ENCODE data around the gene SIRPB1. TPM values are rescaled to one million over a fixed set of nuclear protein-coding genes. Genes with fewer than 3 reads are reported as not detected.

The SIRPB1 gene
- total and polyA plus RNA-seq, 10 of the 15 experiments (the other 5 are each of a cell fraction or from before 2014, with no cell fraction given) = 3.4 to 33.8 (median 14.1) TPM

GRCh38 chr20:1622450-1622849, 2.6 kb upstream of the SIRPB1 start (continued):
- TF ChIP-seq IRF3 (IDR thresholded peaks at IDR 0.05) = no peak
- no peak for TF ChIP-seq NKRF (conservative IDR thresholded peaks at IDR 0.05)
- TF ChIP-seq NRF1 (conservative IDR thresholded peaks at IDR 0.05; ENCODE audit: low read depth, low read length) = no peak
- TF ChIP-seq E2F8 (IDR thresholded peaks at IDR 0.05; ENCODE audit: low read depth, partially characterized antibody) = no peak
- TF ChIP-seq MTA2 (IDR thresholded peaks at IDR 0.05; ENCODE audit: low read depth) = peak; percentile 87
- TF ChIP-seq BCL11A (IDR thresholded peaks at IDR 0.05; ENCODE audit: low read depth, low read length) = 0 out of 2 replicates have a peak, but pooled peaks have one; percentile 31
- no peak for TF ChIP-seq SKIL (IDR thresholded peaks at IDR 0.05; ENCODE audit: low read depth, poor library complexity, severe bottlenecking)
- no peak for TF ChIP-seq NR2C2 (IDR thresholded peaks at IDR 0.05; ENCODE audit: borderline replicate concordance, control insufficient read depth, insufficient read length, low read depth)
- TF ChIP-seq PRDM15 (CRISPR knock-in tag; IDR thresholded peaks at IDR 0.05) = no peak
- no peak for TF ChIP-seq ZBTB33 (IDR thresholded peaks at IDR 0.05)
- TF ChIP-seq POU2F2 (IDR thresholded peaks at IDR 0.05; ENCODE audit: borderline replicate concordance, low read depth, low read length) = no peak
